MCF 10A (cell line): Measurements from ENCODE around the gene CSF2. TPM values are rescaled to one million over a fixed set of nuclear protein-coding genes. Genes with fewer than 3 reads are reported as not detected.

Experiments used
- BruUV-seq: library from RNA; stranded (reverse); fragments of 400-500 nt; replicated peaks from 2 replicates; lab custom pipeline; 2021; lab: Mats Ljungman, UMichigan
- CTCF ChIA-PET: fragments of 300-600 bp; sonication (Branson Sonifier 250); formaldehyde crosslinking; extraction: SDS; loops from one replicate; lab custom pipeline; 2021; ENCODE audit warnings: antibody characterized with exemption, inconsistent platforms; lab: Yijun Ruan, JAX
- POLR2A ChIA-PET: fragments of 300-600, 350-650 bp; sonication (Branson Sonifier 250); formaldehyde crosslinking; extraction: SDS; loops from one replicate; lab custom pipeline; 2020; ENCODE audit warnings: antibody characterized with exemption, inconsistent platforms; lab: Yijun Ruan, JAX
- DNase-seq: peaks from one replicate; pipeline ENCODE4 v3.0.0-alpha.2; 2018; ENCODE audit not compliant: unreplicated experiment
- H3K27ac Mint-ChIP-seq: one replicate; pipeline ENCODE4 v1.8.0; 2022; ENCODE audit warnings: mild to moderate bottlenecking, low read depth, mixed read lengths; ENCODE audit not compliant: unreplicated experiment
- H3K27me3 Mint-ChIP-seq: one replicate; pipeline ENCODE4 v1.8.0; 2022; ENCODE audit warnings: mixed read lengths; ENCODE audit not compliant: insufficient read depth, unreplicated experiment
- H3K36me3 Mint-ChIP-seq: one replicate; pipeline ENCODE4 v1.8.0; 2022; ENCODE audit warnings: mild to moderate bottlenecking, moderate library complexity, mixed read lengths; ENCODE audit not compliant: insufficient read depth, unreplicated experiment
- H3K4me1 Mint-ChIP-seq: one replicate; pipeline ENCODE4 v1.8.0; 2022; ENCODE audit warnings: mixed read lengths; ENCODE audit not compliant: insufficient read depth, unreplicated experiment
- H3K4me3 Mint-ChIP-seq: one replicate; pipeline ENCODE4 v1.8.0; 2022; ENCODE audit warnings: mild to moderate bottlenecking, moderate library complexity, mixed read lengths; ENCODE audit not compliant: unreplicated experiment
- H3K9me3 Mint-ChIP-seq: one replicate; pipeline ENCODE4 v1.8.0; 2022; ENCODE audit warnings: mixed read lengths; ENCODE audit not compliant: unreplicated experiment
- intact Hi-C: fragments of 100-400 bp; cut with micrococcal nuclease; formaldehyde crosslinking; loops from 2 replicates; pipeline ENCODE4 v1.14.1; 2022
- total RNA-seq: library from RNA; stranded (reverse); gene quantifications from 2 replicates; pipeline ENCODE4 v1.2.3, GENCODE V29; 2022
- TF ChIP-seq, protein P1 (sequence below): fragments of 200-600 bp; IDR thresholded peaks from one replicate; pipeline ENCODE4 v1.8.0; 2022; ENCODE audit warnings: antibody characterized with exemption, mild to moderate bottlenecking; ENCODE audit not compliant: unreplicated experiment

Gene CSF2
- total RNA-seq, 1 experiment from 2014 or later, result not detected

- Mint-ChIP-seq H3K4me3 (no peak overlapping the region), H3K27me3 (peaks cover 70% of the 10 kb centered on the region), H3K9me3 (peaks cover 18% of the 10 kb centered on the region), H3K4me1 (no peaks in the 10 kb centered on the region), H3K36me3 (no peaks in the 10 kb centered on the region), H3K27ac (no peak overlapping the region)
- intact Hi-C loops, result no loop called here
- TF ChIP-seq, protein P1, sequence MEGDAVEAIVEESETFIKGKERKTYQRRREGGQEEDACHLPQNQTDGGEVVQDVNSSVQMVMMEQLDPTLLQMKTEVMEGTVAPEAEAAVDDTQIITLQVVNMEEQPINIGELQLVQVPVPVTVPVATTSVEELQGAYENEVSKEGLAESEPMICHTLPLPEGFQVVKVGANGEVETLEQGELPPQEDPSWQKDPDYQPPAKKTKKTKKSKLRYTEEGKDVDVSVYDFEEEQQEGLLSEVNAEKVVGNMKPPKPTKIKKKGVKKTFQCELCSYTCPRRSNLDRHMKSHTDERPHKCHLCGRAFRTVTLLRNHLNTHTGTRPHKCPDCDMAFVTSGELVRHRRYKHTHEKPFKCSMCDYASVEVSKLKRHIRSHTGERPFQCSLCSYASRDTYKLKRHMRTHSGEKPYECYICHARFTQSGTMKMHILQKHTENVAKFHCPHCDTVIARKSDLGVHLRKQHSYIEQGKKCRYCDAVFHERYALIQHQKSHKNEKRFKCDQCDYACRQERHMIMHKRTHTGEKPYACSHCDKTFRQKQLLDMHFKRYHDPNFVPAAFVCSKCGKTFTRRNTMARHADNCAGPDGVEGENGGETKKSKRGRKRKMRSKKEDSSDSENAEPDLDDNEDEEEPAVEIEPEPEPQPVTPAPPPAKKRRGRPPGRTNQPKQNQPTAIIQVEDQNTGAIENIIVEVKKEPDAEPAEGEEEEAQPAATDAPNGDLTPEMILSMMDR, result no peak
- POLR2A ChIA-PET, result interaction anchor here (1.3 kb wide), 1 partner anchor 21 kb away, joined by 3 read pairs; no protein-coding TSS in a partner anchor
- BruUV-seq, result no TSS peak
- no peak for DNase-seq
- CTCF ChIA-PET, result interaction anchor here (0.6 kb wide), 1 partner anchor 463 kb away, joined by 3 read pairs; no protein-coding TSS in a partner anchor
Observed at GRCh38 chr5:132030610-132031009, 43.0 kb upstream of the CSF2 start.

GRCh38 chr5:132032196-132032595, 41.4 kb upstream of the CSF2 start:
- no peak for DNase-seq
- ChIA-PET CTCF (interaction anchor here (0.6 kb wide), 1 partner anchor 146 kb away, joined by 3 read pairs; no protein-coding TSS in a partner anchor), POLR2A (no interaction called here)
- TF ChIP-seq, protein P1, result no peak
- Mint-ChIP-seq H3K27me3 (peaks cover 86% of the 10 kb centered on the region), H3K4me1 (no peaks in the 10 kb centered on the region), H3K27ac (no peak overlapping the region), H3K9me3 (peaks cover 18% of the 10 kb centered on the region), H3K36me3 (no peaks in the 10 kb centered on the region), H3K4me3 (no peak overlapping the region)
- intact Hi-C loops, result no loop called here
- no TSS peak for BruUV-seq

DNA sequence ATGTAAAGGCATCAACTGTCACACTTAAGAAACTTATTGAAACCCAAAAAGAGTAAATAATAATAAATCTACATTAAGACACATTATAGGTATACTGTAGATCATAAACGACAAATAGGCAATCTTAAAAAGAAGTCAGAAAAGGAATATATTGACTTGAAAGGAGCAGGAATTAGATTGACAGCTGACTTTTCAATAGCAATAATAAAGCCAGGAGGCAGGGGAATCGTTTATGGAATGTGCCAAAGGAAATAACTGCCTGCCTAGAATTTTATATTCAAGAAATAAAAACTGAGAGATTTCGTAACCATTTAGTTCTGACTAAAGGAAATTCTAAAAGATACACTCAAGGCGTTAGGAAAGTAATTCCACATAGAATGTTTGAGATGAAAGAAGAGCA, 40.5 kb upstream of the CSF2 start:
- ChIA-PET POLR2A (interaction anchor here (0.7 kb wide), 1 partner anchor 16 kb away, joined by 4 read pairs; no protein-coding TSS in a partner anchor), CTCF (no interaction called here)
- Mint-ChIP-seq H3K27me3 (peaks cover 86% of the 10 kb centered on the region), H3K4me1 (no peaks in the 10 kb centered on the region), H3K4me3 (no peak overlapping the region), H3K27ac (no peak overlapping the region), H3K36me3 (no peaks in the 10 kb centered on the region), H3K9me3 (peaks cover 18% of the 10 kb centered on the region)
- BruUV-seq, result no TSS peak
- intact Hi-C loops, result no loop called here
- TF ChIP-seq, protein P1, result no peak
- DNase-seq, result no peak

GRCh38 chr5:132037353-132037752, 36.2 kb upstream of the CSF2 start:
- no peaks in the 10 kb centered on the region for H3K4me1 Mint-ChIP-seq
- intact Hi-C loops, result no loop called here
- no peak overlapping the region for H3K4me3 Mint-ChIP-seq
- BruUV-seq, result no TSS peak
- CTCF ChIA-PET, result no interaction called here
- TF ChIP-seq, protein P1, result no peak
- H3K27me3 Mint-ChIP-seq, result peaks cover 94% of the 10 kb centered on the region
- H3K36me3 Mint-ChIP-seq, result no peaks in the 10 kb centered on the region
- POLR2A ChIA-PET, result no interaction called here
- H3K9me3 Mint-ChIP-seq, result peaks cover 21% of the 10 kb centered on the region
- DNase-seq, result no peak
- no peak overlapping the region for H3K27ac Mint-ChIP-seq
